Jurkat, Clone E6-1 (cell line): ENCODE results near the gene LINGO3.
"Not testable (repeated sequence)": the region's sequence is repeated elsewhere in the genome, so short reads cannot be mapped to it uniquely, and the experiment has no call there.

Experiments
- DNase-seq: peaks from one replicate; pipeline ENCODE4 v3.0.0-alpha.2; 2011; ENCODE audit warnings: low read depth, low spot score
- H3K4me3 ChIP-seq: 2 replicates; pipeline ENCODE4 v1.5.1; 2011; ENCODE audit warnings: mild to moderate bottlenecking, low read length, control low read depth, moderate library complexity

LINGO3 gene

GRCh38 chr19:2288818-2289713, 18.9 kb downstream of the LINGO3 start:
- DNase-seq, result no peak
- H3K4me3 ChIP-seq, result no peak overlapping the region; the same call in 1 of the 2 replicates

- no peak overlapping the region for H3K4me3 ChIP-seq
- DNase-seq, result no peak
These were observed 19.6 kb downstream of the LINGO3 start for GRCh38 chr19:2288338-2288817.

- no peak overlapping the region for H3K4me3 ChIP-seq
- DNase-seq, result no peak
These were observed 20.2 kb downstream of the LINGO3 start for GRCh38 chr19:2287585-2288337.

GRCh38 chr19:2286402-2287140, 21.4 kb downstream of the LINGO3 start:
- no peak for DNase-seq
- no peak overlapping the region for H3K4me3 ChIP-seq

- DNase-seq, result no peak
- no peak overlapping the region for H3K4me3 ChIP-seq
These were observed 24.0 kb downstream of the LINGO3 start for GRCh38 chr19:2283835-2284507.

- DNase-seq, result no peak
- H3K4me3 ChIP-seq, result no peak overlapping the region
These were observed 25.1 kb downstream of the LINGO3 start for GRCh38 chr19:2282862-2283237.

- no peak for DNase-seq
- no peak within 1 kb of the TSS for H3K4me3 ChIP-seq
These were observed 25.7 kb downstream of the LINGO3 start, which contains the start of gene PEAK3 for GRCh38 chr19:2282062-2282861. PEAK3 (minus strand) TSS chr19:2282175; CDS start chr19:2280931, 1,244 bp downstream.

- not testable (repeated sequence) for H3K4me3 ChIP-seq, DNase-seq
These were observed 26.5 kb downstream of the LINGO3 start for GRCh38 chr19:2281265-2282061.

GRCh38 chr19:2280633-2281264, 27.2 kb downstream of the LINGO3 start:
- no peak for DNase-seq
- H3K4me3 ChIP-seq, result no peak overlapping the region

GRCh38 chr19:2278459-2279158, 29.3 kb downstream of the LINGO3 start:
- no peak overlapping the region for H3K4me3 ChIP-seq
- DNase-seq, result no peak

- no peak for DNase-seq
These were observed 30.8 kb downstream of the LINGO3 start for GRCh38 chr19:2277138-2277537.

GRCh38 chr19:2276429-2276986, 31.4 kb downstream of the LINGO3 start:
- DNase-seq, result no peak
- no peak overlapping the region for H3K4me3 ChIP-seq

More at GRCh38 chr19:2277138-2277537, 30.8 kb downstream of the LINGO3 start:
- no peak overlapping the region for H3K4me3 ChIP-seq

- no peak overlapping the region for H3K4me3 ChIP-seq
- DNase-seq, result no peak
These were observed 32.1 kb downstream of the LINGO3 start for GRCh38 chr19:2275588-2276428.

- DNase-seq, result no peak
- H3K4me3 ChIP-seq, result no peak overlapping the region
These were observed 32.9 kb downstream of the LINGO3 start for GRCh38 chr19:2274931-2275535.
